Measurements from ENCODE around the gene ADCYAP1R1.

ADCYAP1R1 gene

DNA sequence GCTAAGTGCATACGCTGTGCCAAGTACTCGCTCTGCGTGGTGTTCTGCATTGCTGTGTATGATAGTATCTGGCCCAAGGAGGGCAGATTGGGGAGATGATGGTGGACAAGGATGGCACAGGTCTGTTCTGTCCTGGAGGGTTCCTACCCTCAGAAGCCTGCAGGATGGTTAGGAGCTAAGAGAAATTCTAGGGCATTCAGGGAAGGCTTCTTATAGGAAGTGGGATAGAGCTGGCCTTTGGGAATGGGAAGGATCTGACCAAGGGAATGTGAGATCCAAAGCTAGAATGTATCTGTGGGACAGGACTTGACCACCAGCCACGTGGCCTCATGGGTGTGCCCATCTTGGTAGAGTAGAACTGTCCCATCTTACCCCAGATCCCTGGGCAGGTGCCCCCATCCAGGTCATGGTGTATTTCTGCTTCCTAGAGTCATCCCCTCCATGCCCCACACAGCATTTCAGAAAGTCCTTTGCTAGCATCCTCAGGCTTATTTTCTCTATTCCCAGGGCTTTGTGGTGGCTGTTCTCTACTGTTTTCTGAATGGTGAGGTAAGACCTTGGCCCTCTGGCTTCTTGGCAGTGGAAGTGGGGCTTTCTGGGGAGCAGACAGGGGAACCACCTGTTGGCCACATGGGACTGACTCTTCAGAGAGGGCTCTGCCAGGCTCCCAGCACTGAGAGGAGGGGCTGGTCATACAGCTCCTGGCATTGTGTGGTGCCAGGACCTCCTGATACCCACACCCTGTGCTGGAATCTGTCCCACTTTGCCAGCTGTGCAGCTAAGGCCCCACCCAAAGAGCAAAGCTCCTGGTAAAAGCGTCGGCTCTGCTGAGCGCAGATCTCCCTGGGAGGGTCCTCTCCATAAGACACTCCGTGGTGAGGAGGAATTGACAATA is 52.5 kb downstream of the ADCYAP1R1 start:
- no peak for TF ChIP-seq POLR2A (IDR thresholded peaks at IDR 0.05; ENCODE audit: low read length)
- no peak for TF ChIP-seq GATA1 (IDR thresholded peaks at IDR 0.05; ENCODE audit: low read depth, low read length)
- no peak for DNase-seq

DNA sequence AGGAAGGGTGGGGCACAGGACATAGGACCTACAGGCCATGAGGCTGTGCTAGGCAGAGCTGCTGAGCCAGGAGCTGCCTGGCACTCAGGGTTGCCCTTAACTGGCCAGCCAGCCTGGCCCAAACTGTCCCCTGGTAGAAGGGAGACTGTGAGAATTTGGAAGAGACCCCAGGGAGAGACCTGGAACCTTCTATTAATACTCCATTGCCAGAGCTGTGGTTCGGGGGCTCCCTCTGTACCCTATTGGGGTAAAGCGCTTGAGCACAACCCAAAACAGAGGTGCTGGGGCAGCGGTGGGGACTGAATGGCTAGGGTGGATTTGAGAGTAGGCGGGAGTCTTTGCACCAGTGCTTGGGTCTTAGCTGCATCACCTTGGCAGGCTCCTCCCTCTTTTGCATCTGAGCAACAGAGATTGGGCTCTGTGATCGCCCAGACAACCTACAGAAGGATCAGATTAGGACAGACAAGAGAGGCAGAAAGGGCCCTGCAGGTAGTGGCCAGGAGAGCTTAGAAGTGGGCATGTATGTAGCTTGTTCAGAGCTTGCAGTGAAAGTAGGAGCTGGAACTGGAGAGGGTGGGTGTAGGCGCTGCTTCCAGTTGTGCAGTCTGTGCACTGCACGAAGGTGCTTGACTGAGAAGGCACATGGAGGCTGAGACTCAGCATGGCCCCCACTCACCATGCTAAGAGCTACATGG is 53.3 kb downstream of the ADCYAP1R1 start:
- DNase-seq = no peak
- no peak for TF ChIP-seq GATA1 (IDR thresholded peaks at IDR 0.05; ENCODE audit: low read depth, low read length)
- TF ChIP-seq POLR2A (IDR thresholded peaks at IDR 0.05; ENCODE audit: low read length) = no peak

DNA sequence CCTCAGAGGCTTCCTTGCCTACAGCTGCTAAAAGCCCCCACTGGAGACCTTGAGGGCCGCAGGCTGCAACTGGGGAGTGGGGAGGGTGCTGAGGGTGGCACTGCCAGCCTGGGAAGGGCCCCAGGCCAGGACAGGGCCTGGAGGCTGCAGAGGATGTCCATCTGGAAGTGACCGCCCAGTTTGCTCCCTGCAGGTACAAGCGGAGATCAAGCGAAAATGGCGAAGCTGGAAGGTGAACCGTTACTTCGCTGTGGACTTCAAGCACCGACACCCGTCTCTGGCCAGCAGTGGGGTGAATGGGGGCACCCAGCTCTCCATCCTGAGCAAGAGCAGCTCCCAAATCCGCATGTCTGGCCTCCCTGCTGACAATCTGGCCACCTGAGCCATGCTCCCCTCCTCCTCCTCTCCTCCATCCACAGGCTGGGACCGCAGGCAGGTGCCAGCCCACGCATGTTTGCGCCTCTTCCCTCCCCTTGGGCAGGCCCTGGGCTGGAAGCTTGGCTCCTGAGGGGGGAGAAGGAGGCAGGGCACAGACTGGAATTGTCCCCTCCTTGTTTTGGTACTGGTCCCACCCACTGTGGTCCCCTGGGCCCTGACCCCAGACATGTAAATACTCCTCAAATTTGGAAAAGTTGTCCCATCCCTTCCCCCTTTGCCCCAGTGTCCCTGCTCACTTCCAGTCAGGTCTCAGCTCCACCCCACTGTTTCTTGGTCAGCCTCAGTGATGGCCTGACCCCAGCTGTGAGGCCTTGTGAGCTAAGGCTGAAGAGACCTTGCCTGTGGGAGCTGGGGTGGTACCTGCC is 54.4 kb downstream of the ADCYAP1R1 start:
- DNase-seq = no peak
- TF ChIP-seq POLR2A (IDR thresholded peaks at IDR 0.05; ENCODE audit: low read length) (no peak), GATA1 (IDR thresholded peaks at IDR 0.05; ENCODE audit: low read depth, low read length) (no peak)

DNA sequence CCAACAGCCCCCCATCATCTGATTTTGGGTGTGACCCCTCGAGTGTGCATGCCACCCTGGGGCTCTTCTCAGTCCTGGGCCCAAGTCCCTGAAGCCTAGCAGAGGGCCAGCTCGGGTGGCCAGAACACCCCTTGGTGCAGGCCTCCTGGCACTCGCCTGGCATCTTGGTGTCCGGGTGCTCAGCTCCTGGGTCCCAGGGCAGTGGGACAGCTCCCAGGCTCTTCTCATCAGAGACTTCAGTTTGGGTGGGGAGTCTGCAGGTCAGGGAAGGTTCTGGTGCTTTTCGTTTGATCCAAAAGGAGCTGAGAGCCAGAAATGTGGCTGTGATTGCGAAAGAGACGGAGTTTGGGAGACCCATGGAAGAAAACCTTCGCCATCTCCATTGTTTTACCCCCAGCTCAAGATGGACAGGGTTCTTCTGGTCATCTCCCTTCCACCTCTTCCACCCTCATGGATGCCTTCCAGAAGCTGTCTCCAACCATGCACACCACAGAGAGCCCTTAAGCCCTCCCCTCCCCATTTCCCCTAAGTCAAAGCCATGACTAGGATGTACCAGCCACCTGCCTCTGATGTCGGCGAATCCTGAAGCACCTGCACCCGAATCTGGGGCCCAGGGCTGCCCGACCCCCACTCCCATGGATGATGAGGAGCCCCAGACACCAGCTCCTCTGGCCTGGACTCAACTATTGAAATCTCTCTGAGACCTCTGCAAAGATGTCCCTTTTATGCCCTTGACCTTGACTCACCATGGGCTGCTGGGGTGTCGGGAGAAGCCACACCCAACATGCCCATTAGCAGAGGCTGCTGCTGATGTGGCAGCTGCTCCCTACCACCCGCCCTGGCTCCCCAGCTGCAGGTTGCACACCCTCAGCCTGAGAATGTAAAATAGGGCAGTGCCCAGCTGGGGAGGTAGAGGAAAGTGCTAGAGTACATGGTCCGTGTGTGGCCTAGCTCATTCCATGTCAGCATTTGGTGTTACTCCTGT is 55.3 kb downstream of the ADCYAP1R1 start:
- DNase-seq = no peak
- TF ChIP-seq GATA1 (IDR thresholded peaks at IDR 0.05; ENCODE audit: low read depth, low read length) (no peak), POLR2A (IDR thresholded peaks at IDR 0.05; ENCODE audit: low read length) (no peak)

DNA sequence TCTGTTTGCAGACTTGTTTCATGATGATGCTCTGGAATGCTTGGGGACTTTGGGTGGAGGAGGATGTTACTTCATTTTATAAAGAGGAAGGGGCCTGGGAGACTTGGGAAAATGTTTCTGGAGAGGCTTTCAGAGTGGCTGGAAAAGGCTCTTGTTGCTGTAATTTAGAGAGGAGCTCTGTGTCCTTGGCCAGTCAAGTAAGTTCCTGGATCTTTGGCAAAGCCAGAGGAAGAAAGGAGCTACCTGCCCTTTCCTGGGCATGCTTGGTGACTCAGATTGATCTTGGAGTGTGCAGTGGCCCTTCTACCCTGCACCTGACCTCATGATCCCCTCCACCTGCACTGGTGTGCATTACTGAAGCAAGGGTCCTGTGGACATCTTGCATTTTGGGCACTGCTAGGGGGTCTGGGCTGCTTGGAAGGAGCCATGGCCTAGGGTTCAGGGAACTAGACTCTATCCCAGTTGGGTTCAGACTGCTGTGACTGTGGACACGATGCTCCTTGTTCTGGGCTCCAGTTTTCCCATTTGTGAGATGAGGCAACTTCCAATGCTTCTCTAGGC is 56.1 kb downstream of the ADCYAP1R1 start:
- no peak for TF ChIP-seq POLR2A (IDR thresholded peaks at IDR 0.05; ENCODE audit: low read length)
- TF ChIP-seq GATA1 (IDR thresholded peaks at IDR 0.05; ENCODE audit: low read depth, low read length) = no peak
- DNase-seq = no peak

DNA sequence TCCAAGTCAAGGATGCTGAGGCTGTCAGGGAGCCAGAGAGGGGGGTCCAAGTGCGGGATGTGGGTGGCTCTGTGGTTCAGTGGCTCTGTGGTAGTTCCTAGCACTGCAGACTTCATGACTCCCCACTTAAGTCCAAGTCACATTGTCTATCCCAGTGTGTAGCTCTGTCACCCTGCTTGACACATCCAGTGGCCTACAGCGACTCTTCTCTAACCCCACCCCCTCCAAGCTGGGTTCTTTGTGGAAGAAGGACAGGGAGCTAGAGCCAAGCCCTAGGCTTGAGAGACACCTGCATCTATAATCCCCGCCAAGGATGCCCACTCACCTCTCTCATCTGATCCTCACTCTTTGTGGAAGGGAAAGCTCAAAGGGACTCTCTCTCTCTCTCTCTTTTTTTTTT is 57.6 kb downstream of the ADCYAP1R1 start:
- DNase-seq = no peak
- no peak for TF ChIP-seq GATA1 (IDR thresholded peaks at IDR 0.05; ENCODE audit: low read depth, low read length)
- no peak for TF ChIP-seq POLR2A (IDR thresholded peaks at IDR 0.05; ENCODE audit: low read length)

DNA sequence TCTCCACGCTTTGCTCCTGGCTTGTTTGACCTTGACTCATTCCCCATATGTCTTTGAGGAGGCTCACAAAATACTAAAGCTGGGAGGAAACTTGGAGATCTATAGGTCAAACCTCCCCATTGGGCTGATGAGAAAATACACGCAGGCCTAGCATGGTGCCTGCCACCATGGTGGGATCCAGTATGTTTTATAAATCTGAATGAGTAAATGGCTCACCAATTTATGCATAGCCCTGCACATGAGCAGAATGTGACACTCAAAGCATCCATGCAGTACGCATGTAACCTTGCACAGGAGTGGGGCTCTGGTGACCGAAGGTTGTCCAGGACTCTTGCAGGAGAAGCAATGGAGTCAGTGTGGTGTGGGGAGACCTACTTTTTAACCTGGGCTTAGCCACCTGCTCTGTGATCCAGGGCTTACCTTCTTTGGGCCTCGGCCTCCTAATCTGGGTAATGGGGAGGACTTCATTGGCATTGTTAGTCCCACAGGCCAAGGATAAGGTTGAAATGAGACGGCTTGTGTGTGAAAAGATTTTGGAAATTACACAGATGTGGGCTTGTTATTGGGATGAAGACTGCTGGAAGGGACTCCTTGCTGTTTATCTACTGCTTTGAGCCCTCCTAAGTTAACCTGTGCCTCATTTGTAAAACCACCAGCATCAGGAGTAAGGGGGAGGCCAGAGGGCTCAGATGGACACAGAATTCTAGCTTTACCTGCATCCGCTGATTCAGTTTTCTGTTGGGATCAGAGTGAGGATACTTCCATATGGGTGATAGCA is 58.4 kb downstream of the ADCYAP1R1 start:
- DNase-seq = no peak
- no peak for TF ChIP-seq GATA1 (IDR thresholded peaks at IDR 0.05; ENCODE audit: low read depth, low read length)
- TF ChIP-seq POLR2A (IDR thresholded peaks at IDR 0.05; ENCODE audit: low read length) = no peak

DNA sequence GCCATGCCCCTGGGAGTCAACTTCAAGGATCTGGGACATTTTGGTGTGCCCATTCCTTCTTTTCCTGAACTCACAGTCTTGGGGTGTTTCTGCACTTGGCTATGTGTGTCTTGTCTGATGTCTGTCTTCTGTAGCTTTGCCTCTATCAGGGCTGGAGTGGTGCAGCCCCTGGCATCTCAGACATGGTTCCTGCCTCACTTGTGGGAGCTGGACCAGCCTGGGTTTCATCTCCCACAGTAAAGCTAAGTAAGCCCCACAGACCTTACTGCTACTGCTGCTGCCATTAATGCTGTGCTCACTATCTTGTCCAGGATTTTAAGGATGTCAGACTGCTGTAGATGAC is 59.0 kb downstream of the ADCYAP1R1 start:
- TF ChIP-seq GATA1 (IDR thresholded peaks at IDR 0.05; ENCODE audit: low read depth, low read length) (no peak), POLR2A (IDR thresholded peaks at IDR 0.05; ENCODE audit: low read length) (no peak)
- DNase-seq = no peak

DNA sequence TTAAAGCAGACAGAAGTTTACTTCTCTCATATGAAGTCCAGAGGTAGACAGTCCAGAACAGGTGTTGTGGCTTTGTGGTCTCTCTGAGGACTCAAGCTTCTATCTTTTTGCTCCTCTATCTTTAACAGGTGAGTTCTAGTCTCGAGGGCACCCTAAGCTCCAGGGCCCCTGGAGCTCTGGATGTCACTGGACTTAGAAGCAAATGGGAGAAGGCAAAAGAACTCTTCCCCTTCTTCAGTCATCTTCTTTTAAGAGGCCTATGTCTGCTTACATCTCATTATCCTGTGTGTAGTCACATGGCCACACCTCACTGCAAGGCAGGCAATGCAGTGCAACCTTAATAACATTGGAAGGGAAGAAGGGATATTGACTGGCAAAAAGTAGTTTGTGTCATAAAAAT is 61.6 kb downstream of the ADCYAP1R1 start:
- no peak for TF ChIP-seq GATA1 (IDR thresholded peaks at IDR 0.05; ENCODE audit: low read depth, low read length)
- no peak for TF ChIP-seq POLR2A (IDR thresholded peaks at IDR 0.05; ENCODE audit: low read length)
- no peak for DNase-seq

DNA sequence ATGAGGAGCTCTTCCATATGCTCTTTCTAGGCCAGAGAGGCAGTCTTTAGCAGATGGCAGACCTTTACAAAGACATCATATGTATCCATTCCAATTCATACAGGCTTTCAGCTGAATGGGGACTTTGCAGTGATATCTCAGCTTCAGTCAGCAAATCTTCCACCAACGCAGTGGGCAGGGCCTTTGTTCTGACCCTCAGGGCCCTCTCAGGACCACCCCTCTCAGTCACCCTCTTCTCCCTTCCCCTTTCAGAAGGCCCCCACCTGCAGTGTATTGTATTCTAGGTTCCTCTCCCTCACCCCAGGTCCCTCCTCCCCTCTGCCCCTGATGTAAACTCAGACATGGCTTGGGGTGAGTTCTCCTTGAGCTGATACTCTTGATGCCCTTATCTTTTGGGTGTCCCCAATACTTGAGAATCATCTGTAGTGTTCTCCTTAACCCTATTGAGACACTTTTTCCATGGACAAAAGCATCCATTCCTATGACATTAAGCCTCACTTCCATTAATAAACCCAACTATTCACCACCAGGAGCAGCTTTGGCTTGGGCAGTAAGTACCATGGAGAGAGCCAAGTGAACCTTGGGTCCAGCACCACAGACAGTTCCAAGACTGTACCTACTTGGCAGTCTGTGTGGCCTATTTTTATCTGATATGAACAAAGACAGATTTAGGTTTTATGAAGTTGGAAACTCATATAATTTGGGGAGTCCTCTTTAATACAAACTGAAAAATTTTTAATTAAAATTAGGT is 62.7 kb downstream of the ADCYAP1R1 start:
- DNase-seq = no peak

DNA sequence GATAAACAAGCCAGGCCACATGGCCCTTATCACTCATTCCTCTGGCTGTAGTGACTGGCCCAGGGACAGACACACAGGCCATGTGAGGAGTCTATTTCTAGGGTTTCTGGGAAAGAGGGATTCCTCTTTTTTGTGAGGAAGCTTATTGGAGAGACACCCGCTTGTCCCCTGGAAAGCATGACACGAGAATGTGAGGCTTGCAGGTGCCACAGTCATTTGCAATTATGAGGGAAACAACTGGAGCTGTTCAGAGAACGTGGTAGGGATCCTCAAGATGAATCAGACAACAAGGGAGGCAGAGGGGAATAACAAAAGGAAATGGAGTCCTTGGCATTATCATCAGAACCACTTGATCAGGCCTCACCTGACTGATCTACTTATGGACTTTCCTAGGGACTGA is 64.5 kb downstream of the ADCYAP1R1 start:
- DNase-seq = no peak
- TF ChIP-seq GATA1 (IDR thresholded peaks at IDR 0.05; ENCODE audit: low read depth, low read length) = no peak

More for the DNA sequence above, 62.7 kb downstream of the ADCYAP1R1 start:
- TF ChIP-seq POLR2A (IDR thresholded peaks at IDR 0.05; ENCODE audit: low read length) (no peak), GATA1 (IDR thresholded peaks at IDR 0.05; ENCODE audit: low read depth, low read length) (no peak)

Measured in erythroblast (primary cell).